HCT116 (cell line): ENCODE measurements around the gene CFL1.
A peak's percentile ranks its signal among the peaks of the same experiment; 100 is the strongest.

ENCODE experiments used
- POLR2A ChIP-seq: IDR thresholded peaks from 2 replicates; pipeline ENCODE4 v1.7.0; 2011; ENCODE audit warnings: borderline replicate concordance; ENCODE audit not compliant: insufficient read depth, insufficient read length; ENCODE audit errors: extremely low read depth
- TF ChIP-seq, protein P1 (sequence below), 3 experiments: fragments of 200-600 bp in 1 of 3; sonication (generic) in 1 of 3; IDR thresholded peaks in 2 of 3; conservative IDR thresholded peaks in 1 of 3; 2 replicates each; pipeline ENCODE4 v1.5.1; 2012 to 2017; ENCODE audit warnings: low read depth in 2 of 3, low read length in 2 of 3, antibody characterized with exemption in 1 of 3, borderline replicate concordance in 1 of 3, control low read depth in 1 of 3, mild to moderate bottlenecking in 1 of 3, mixed read lengths in 1 of 3, mixed run types in 1 of 3, moderate library complexity in 1 of 3; ENCODE audit not compliant: insufficient read depth in 1 of 3

GRCh38 chr11:65884716-65885092, 26.7 kb upstream of the CFL1 start:
- no peak for TF ChIP-seq POLR2A
- TF ChIP-seq, protein P1, sequence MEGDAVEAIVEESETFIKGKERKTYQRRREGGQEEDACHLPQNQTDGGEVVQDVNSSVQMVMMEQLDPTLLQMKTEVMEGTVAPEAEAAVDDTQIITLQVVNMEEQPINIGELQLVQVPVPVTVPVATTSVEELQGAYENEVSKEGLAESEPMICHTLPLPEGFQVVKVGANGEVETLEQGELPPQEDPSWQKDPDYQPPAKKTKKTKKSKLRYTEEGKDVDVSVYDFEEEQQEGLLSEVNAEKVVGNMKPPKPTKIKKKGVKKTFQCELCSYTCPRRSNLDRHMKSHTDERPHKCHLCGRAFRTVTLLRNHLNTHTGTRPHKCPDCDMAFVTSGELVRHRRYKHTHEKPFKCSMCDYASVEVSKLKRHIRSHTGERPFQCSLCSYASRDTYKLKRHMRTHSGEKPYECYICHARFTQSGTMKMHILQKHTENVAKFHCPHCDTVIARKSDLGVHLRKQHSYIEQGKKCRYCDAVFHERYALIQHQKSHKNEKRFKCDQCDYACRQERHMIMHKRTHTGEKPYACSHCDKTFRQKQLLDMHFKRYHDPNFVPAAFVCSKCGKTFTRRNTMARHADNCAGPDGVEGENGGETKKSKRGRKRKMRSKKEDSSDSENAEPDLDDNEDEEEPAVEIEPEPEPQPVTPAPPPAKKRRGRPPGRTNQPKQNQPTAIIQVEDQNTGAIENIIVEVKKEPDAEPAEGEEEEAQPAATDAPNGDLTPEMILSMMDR (IDR thresholded peaks at IDR 0.05 in 2 of 3, conservative IDR thresholded peaks at IDR 0.05 in 1 of 3; ENCODE audit: borderline replicate concordance in 1 of 3, insufficient read depth in 1 of 3, low read depth in 2 of 3, low read length in 2 of 3): peak in 2 of 3 experiments; percentile 100; a peak in 4 of 6 replicates
